ENCODE data around the gene RBP3.

RBP3 gene

GRCh38 chr10:47359626-47360418, 11.7 kb downstream of the RBP3 start:
- DNase-seq: no peak

DNA sequence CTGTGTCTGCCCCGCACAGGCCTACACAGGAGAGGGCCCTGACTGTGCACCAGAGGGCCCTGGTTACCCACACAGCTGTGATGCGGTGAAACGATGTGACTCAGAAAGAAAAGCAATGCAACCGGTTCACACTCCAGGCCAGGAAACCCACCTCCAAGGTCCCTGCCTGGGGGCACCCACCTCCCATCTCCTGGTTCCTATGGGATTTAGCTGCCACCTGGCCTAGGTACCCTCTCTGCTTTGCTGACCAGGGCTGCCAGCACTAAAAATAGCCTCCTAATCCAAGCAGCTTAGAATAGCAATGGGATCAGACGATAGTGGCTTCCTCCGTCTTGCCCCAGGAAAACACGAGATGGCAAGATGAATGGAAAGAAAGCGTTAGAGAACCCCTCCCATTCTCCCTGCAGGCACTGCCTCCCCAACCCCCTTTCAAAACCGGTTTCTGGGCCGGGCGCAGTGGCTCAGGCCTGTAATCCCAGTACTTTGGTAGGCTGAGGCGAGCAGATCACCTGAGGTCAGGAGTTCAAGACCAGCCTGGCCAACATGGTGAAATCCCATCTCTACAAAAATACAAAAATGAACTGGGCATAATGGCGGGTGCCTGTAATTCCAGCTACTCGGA, 12.4 kb downstream of the RBP3 start:
- DNase-seq: no peak

- DNase-seq: no peak
Observed at GRCh38 chr10:47361293-47361692, 13.1 kb downstream of the RBP3 start.

- DNase-seq: no peak
Observed at GRCh38 chr10:47362199-47362598, 14.0 kb downstream of the RBP3 start.

DNA sequence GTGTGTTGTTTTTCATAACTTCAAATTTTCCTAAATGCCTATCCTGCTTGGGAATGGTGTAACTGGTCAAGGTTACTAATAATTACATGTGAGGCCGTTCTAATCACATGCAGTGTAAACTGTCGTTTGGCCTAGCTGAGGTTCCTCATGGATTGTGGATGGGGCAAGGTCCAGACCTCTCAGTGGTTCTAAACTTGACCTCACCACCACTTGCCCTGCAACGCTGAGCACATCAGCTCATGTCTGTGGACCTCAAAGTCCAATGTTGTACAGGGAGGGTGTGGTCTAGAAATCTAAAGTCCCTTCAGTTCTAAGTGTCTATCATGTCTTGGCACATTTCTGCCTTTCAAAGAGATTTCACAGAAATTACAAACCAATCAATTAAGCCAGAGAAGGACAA, 15.6 kb downstream of the RBP3 start:
- no peak for DNase-seq

DNA sequence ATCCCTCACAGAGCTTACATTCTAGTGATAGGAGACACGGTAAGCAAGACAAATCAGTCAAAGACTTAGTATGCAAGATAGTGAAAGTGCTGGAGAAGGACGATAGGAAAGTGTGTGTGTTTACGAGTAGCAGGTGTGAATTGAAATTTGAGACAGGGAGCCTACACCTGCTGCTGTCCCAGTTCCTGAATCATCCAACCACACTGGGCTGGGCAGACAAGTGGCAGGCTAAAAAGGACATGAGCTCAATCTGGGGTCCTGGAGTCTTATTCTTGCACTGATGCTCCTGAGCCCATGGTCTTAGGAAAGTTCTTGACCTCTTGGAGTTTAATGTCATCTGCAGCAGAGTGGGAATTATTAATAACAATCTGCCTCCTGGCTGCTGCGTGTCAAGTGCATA, 16.2 kb downstream of the RBP3 start:
- DNase-seq: no peak

DNA sequence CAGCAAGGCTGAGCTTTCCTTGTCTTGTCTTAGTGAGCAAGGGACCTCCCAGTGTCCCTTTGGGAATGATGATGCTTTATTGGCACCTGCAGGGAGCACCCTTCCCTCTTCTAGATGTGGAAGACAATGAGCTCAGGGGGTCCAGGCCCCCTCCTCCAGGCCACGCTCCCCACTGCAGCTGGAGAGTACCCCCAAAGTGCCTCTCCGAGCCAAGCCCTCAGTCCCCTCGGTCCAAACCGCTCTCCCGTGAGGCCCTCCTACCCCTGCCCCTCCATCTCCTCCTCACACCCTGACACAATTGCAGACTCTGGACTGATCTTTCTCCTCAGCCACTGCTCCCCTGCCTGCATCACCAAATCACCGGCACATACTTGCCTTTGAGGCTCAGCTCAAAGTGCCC, 16.7 kb downstream of the RBP3 start:
- no peak for DNase-seq

DNA sequence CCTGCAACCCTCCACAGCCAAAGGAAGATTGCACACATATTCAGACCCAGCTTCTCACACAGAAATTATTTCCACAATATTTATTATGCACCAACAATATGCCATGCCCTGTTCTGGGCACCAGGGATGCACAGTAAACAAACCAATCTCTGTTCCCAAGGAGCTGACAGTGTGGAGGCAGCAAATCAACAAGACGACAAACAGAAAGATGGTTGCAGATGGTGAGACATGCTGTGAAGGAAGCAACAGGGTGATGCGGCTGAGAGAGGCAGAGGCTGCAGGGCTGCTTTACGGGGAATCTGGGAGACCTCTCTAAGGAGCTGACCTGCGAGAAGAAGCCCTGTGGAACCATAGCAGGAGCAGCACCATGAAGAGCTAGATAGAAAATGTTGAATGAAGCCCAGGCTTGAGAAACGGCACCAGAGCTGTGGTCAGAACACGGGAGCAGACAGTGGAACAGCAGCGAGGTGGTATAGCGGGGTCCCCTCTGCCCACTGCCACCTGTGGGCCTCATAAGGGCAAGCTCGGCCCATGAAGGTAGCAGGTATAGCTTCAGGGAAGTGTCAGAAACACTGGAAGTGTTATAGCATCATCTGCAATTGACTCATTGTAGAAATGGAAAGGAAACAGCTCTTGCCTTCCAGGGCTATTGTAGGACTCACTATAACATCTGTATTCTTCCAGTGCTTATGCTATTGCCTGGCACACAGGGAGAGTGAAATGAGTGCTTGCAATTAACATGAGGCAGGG, 17.4 kb downstream of the RBP3 start:
- DNase-seq: no peak

DNA sequence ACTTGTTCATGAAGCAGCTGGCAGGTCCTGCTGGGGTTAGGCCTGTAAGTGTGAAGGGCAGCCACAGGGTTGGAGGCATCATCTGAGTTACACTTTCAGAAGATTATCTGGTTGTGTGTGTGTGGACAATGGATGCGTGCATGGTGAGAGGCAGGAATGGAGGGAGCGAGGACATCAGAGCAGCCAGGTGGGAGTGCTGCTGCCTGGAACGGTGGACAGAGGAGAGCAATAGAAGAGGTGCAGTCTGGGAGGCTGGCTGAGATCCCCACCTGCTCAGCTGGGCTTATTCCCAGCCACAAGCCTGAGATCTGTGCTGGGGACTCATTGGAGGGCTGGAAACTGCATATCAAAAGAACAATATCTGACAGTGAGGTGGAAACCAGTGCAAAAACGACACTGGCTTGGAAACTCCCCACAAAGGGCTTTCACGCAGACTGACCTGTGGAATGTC, 18.0 kb downstream of the RBP3 start:
- DNase-seq: no peak

DNA sequence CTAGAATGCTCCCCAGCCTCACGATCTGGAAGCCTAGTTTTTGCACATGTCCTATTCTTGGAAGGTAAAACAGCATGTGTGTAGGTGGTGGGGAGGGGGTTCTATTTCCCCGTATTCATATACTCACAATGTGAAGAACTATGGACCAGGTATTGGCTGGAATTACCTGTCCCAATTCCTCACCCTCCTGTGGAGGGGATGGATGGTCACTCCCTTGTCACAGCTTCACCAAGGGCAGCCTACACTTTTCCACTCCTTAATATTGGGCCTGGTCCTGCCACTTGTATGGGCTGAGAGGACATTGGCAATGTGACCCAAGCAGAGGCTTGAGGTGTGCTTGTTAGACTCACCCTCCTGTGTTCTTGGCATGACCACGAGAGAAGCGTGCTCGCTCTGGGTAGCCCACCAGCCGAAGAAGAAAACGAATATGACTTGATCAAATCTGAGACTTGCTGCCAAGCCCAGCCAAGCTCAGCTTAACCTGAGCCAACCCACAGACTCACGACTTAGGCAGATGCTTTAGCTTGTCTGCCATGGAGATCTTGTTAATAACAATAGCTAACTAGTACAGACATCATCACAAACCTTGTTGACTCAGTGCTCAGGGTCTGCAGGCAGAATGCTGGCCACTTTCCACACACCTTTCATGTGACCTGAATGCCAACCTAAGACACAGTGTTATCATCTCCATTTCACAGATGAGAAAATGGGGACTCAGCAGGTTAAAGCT, 18.7 kb downstream of the RBP3 start:
- no peak for DNase-seq

DNA sequence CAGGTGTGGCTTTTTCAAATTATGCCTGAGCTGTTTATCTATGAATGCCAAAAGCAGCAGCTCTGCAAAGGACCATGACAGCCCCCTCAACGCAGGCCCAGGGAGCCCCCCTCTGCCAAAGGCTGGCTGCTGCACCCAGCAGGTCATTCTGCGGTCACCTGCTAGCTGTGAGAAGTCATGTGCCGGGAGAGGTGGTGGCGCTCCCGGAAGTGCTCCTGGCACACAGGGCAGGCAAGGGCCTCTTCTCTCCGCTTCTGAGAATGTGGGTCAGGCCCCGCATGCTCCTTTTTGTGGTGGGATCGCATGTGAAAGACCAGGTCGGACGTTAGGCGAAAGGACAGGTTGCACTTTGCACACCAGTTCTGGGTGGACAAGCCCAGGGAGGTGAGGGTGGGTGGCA, 19.5 kb downstream of the RBP3 start:
- no peak for DNase-seq

GRCh38 chr10:47368431-47369180, 20.4 kb downstream of the RBP3 start:
- no peak for DNase-seq

GRCh38 chr10:47369251-47369894, 21.2 kb downstream of the RBP3 start:
- DNase-seq: no peak

DNA sequence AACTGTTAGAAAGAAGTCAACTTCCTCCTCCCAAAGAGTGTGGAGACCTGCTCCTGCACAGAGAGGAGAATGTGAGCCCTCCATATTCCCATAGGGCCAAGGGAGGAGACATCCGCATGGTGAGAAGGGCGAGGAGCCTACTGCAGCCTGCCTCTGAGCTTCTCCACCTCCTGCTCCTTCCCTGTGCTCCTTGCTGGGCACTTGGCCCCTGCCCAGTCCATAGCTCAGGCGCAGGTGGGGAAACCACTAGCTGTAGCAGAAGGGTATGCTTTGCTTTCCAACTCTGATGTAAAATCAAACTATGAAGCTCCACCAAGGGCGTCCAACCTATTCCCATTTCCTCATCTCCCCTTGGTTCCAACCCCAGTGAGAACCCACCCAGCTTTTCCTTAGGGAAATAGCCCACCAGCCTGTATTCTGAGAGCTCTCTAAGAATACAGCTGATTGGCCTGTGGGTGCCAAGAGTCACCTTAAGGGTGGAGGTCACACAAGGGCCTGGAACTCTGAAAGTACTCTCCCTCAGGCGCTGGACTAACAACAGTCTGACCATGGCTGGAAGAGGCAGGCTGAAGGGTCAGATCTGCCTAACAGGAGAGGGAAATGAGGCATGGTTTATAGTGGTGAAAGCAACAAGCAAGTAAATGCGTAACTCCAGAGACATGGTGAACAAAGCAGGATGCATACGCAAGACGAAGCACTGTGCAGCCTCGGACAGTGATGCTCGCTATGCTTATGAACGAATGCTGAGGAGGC, 22.0 kb downstream of the RBP3 start:
- no peak for DNase-seq

- no peak for DNase-seq
Observed at GRCh38 chr10:47370878-47371277, 22.7 kb downstream of the RBP3 start.

DNA sequence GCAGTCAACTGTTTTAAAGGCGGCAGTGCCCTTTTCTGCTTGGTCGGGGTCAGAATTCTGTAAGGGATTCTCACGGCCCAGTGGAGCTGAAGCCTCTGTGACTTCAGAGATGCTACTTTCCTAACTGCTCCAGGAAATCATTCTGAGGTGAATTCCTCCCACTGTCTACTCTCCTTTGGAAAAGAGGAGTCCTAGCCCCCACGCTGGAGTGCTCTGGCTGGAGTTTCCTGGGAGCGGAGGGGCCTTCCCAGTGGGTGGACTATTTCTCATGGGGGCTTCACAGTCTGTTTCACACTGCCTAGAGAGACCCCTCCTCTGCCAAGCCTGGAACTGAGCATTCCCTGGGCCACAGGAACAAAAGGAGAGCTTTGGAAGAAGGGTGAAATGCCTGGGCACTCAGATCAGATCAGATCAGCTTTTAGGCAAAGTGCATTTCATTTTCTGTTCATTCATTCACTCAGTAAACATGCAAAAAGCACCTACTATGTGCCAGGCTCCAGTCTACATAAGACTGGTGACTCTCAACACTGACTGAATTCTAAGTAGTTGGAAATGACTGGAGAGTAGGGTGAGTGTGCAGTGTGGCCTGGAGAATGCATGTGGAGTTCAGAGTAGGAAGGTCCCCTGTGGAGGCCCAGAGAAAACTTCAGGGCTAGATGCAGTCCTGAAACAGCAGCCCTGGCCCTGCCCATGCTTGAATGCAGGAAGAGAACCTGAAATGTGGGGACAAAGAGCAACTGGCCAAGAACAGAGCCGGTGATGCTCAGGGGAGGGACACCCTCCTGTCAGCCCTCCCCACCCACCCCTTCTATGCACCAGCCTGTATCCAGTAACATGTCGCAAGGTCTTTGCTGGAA, 23.7 kb downstream of the RBP3 start:
- no peak for DNase-seq

DNA sequence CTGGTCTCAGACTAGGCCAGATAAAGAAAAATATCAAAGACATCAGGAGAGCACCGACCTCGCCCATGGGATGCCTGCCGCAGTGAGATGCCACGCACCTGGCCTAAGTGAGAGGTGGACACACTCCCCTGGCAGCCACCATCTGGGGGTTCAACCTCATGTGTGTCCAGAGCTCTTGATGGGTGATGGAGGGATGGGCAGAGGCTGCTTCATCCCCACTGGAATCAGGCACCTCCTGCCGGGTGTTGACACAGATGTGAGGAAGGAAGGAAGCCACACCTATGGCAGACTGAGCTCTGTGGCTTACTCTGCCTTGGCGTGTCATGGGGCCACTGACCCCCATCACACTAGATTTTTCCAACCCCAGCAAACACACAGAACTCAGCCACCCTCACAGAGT, 24.6 kb downstream of the RBP3 start:
- DNase-seq: no peak

- DNase-seq: no peak
Observed at GRCh38 chr10:47374611-47375536, 26.7 kb downstream of the RBP3 start.

Data from NCI-H2227 treated with DMSO at 0.1 percent for 48 hours (cell line).